GM19467 (cell line): ENCODE measurements around the gene KCNMA1.
A peak's percentile ranks its signal among the peaks of the same experiment; 100 is the strongest.

Experiments used
- ATAC-seq: cut with Tn5 transposase; IDR thresholded peaks from one replicate; pipeline ENCODE4 v1.9.1; 2021; ENCODE audit warnings: mild to moderate bottlenecking, moderate library complexity; ENCODE audit not compliant: unreplicated experiment

Gene KCNMA1

DNA sequence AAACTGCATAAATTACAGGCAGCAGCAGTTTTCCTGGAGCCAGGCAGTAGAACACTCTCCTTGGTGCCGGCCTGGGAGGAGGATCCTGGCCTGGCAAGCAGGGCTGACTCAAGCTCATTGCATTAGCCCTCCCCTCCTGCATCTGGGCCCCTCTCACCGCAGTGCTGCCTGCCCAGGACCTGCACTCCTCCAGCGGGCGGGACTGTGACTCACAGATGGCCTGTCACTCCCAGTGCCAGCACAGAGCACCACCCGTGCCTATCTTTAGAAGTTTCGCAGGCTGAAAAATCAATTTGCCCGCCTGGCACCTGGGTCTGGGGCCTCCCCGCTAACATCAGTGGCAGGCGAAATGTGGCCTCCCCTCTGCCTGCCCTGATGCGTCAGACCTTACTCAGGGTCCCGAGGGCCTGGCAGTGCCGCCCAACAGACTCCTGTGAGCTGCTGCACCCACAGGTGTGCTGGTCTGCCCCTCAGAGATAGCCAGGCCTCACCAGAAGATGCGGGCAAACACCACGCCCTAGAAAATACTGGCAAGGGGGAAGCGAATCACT, 123.8 kb downstream of the KCNMA1 start:
- no peak for ATAC-seq

DNA sequence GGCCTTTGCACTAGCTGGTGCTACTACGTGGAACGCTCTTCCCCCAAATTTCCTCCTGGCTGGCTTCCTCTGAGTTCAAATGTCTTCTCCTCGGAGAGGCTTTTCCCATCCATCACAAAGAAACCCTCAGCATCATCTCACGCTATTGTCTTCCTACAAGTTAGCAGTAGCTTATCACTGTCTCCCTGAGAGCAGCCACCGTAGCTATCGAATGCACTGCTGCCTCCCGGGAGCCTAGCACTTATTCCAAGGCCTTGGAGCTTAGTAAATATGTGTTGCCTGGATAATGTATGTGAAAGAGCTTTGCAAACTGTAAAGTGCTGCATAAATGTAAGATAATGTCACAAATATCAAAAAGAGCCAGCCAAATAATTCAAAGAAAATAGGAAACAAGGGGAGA, 124.4 kb downstream of the KCNMA1 start:
- ATAC-seq = no peak

DNA sequence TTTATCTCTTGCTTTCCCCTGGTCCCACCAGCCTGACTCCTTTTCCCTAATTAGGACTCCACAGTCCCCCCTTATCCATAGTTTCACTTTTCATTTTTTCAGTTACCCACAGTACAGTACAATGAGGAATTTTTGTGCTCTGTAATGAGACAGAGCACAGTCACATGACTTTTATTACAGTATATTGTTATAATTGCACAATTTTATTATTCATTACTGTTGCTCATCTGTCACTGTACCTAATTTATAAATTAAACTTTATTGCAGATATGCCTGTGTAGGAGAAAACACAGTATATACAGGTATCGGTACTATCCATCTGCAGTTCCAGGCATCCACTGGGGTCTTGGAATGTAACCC, 125.4 kb downstream of the KCNMA1 start:
- ATAC-seq = no peak

DNA sequence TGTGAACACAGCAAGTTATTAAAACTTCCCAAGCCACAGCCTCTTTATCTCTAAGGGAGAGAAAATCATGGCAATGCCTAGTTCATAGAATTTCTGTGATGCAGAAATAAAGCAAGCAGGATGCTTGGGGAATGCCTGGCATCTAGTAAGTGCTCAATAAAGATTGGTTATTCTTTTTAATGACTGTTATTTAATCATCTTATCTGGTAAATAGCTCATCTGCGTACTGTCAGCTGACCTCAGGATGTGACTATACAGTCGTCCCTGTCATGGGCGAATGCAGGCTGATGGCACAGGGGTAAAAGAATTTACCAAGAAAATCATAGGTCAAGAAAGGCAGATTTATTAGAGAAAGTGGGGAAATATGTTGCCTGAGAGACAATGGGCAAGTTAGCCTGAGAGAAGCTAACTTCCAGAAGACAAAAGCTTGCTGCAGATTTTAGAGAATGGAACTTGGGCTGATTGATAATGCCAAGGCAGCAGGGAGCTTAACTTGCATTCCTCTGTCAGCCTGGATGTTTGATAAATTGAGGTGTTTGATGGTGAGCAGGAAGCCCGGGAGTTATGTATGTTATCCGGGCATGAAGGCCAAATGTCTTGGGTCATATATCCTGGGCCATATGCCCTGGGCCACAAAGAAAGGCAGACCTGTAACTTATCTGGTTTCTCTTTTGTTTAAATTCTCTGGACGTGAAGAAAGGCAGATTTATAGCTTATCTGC, 126.0 kb downstream of the KCNMA1 start:
- ATAC-seq = no peak

DNA sequence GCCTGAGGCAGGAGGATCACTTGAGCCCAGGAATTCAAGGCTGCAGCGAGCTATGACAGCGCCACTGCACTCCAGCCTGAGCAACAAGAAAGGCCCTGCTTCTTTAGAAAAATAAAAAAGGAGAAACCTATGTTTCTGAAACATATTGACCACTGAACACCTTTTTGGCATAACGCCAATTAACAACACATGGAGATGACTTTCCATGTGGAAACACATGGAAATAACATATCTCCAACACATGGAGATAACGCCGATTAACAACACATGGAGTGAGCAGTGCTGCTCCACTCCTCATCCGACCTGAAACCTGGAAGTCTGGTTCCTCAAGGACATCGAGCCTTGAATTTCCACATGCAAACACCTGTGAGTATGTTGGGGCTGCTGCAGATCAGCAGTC, 126.9 kb downstream of the KCNMA1 start:
- no peak for ATAC-seq

DNA sequence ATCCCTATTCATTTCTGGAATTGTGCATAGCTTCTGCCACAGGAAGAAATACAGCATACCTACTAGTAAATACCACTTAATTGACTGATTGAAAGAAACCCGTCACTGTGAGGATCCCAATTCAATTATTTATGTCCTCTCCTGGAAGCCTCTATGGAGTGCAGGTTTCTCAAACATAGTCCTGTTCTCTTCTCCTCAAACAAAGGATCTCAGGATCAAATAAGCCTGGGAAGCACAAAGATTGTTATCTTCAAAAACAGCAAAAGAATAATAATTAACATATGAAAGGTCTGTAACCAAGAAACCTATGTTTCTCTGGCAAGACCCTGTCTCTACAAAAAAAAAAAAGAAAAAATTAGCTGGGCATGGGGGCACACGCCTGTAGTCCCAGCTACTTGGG, 127.3 kb downstream of the KCNMA1 start:
- no peak for ATAC-seq

DNA sequence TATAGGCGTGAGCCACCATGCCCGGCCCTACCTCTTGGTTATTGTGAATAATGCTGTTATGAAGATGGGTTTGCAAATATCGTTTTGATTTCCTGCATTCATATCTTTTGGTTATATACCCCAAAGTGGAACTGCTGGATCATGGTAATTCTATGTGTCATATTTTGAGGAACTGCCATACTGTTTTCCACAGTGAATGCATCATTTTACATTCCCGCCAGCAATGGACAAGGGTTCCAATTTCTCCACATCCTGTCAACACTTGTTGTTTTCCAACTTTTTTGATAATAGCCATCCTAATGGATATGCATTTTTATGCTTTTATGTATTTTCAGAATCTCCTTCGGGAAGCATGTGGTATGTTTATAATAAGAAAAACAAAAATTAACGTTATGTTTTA, 128.2 kb downstream of the KCNMA1 start:
- ATAC-seq = no peak

DNA sequence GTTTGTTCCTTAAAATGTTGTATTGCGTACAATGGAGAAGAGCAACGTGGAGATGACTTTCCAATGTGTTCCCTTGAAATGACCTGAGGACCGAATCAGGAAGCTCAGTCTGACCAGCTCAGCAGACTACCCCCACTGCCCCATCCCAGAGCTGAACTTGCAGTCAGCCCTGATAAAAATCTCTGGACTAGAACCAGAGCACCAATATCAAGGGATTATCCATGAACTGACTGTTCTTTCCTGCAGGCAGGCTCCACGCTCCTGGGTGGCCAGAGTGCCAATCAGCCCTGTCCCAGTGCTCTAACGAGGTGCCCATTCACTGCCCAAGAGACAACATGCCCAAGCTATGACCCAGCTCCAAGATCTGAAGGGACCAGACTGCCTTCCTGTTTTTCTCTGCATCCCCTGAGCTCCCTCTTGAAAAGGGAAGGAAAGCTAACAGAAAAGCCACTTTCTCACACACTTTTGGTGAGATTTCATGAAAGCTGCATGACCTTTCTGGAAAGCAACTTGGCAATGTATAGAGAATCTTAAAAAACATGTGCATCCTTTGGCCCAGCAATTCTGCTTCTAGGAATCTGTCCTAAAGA, 130.2 kb downstream of the KCNMA1 start:
- no peak for ATAC-seq

DNA sequence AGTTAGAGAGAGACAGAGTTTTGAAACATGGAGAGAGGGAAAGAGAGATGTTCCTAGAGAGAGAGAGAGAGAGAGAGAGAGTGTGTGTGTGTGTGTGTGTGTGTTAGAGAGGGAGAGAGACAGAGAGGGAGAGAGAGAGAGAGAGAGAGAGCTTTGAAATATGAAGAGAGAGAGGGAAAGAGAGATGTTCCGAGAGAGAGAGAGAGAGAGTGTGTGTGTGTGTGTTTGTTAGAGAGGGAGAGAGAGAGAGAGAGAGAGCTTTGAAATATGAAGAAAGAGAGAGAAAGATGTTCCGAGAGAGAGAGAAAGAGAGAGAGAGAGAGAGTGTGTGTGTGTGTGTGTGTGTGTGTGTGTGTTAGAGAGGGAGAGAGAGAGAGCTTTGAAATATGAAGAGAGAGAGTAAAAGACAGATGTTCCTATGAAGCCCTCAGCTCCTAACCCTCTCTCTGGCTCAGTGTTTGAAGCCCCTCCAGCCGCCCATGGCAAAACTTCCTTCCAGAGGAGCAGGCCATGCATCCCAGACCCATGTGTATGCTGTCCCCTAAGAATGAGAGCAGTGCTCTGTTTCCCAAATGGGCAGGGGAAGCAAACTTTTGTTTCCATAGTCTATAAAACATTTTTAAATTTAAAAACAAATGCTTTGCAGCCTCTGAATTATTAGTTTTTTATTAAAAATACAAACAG, 130.9 kb downstream of the KCNMA1 start:
- ATAC-seq = no peak

DNA sequence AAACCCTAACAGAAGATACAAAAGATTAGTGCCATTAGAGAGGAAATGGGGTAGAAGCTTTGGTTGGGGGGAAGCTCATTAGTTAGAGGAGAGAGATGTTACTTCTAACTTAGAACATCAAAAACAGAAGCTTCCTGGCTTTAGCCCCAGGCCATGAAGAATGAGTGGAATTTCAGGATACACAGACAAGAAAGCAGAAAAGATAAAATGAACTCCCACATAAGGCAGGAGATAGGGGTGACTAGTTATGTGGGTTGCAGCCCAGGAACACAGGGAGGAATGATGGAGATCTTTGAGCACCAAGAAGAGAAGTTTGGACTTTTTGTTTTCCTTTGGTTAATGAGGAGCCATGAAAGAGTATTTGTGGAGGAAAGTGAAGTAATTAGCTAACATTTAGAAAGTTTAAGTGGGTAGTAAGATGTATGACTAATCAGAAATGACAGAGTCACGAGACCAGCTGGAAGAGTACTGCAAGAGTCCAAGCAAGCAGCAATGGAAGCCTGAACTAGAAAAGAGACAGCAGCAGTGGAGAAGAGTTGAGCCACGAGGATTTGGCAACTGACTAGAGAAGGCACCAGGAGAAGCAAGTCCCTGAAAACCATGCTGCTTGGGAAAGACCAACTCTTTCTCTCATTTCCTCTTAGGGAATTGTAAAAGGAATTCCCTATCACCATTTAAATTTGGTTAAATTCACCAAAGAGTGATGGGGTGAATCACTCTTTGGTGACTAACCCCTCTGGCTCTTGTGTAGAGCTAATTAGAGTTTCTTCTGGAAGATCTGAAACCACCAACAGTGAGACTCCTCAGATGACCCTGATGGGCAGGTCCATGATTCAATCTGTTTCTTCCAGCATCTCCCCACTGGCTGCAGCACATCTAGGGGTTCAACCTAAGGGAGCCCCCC, 131.9 kb downstream of the KCNMA1 start:
- ATAC-seq = no peak

DNA sequence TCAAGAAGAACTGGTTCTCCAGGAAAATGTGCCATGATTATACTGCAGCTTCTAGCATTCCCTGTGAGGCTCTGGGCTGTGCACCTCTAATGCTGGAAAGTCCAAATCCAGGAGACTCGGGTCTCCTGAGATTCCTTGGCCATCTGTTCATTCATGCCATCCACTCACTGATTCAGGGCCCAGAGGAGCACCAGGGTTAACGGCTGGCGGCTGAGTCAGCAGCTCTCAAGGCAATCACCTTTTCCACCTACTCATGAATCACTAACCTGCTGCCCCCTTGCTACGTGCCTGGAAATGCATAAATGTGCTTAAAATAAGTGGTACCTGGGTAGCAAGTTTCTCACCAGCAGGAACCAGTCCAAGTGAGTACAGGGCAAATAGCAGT, 132.7 kb downstream of the KCNMA1 start:
- ATAC-seq = no peak

DNA sequence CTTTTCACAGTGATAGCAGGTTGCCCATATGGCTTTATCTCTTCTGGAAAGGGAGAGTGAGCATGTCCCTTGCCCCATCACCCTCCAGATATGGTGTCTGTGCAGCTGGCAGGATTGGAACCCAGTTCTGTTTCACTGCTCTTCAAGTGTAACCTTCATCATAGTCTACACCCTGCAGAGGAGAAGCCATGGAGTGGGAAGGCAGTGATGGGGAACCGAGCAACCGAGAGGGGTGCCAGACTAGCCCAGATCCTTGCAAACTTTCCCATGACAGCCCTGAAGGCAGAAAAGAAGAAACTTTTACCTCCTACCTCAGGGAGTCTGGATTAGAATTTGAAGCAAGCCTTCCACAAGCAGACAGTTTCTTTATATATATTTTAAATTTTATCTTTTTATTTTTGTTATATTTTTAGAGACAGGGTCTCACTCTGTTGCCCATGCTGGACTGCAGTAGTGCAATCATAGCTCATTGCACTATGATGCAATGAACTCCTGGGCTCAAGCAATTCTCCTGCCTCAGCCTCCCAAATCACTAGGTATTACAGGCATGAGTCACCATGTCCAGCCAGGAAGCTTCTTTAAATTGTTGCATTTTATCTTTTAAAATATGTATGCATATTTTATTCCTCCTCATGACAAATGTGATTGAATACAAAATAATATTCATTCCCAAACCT, 133.3 kb downstream of the KCNMA1 start:
- no peak for ATAC-seq

DNA sequence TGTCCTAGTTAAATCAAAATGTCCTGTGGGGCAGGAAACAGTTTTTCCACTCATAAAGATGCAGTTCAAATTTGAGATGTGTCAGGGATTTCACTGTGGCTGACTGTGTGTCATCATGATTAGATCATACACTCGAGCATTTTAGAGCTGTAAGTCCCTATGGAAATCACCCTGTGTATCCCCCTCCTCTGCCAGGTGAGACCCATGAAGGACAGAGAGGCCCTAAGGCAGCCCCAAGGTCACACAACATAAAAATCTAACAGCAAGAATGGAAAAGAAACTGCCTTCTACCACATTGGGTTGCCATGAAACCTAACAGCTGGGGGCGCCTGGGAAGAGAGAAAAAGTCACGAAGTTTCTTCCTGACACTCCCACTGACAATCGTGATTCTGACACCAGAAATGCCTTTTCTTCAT, 135.8 kb downstream of the KCNMA1 start:
- ATAC-seq = no peak

DNA sequence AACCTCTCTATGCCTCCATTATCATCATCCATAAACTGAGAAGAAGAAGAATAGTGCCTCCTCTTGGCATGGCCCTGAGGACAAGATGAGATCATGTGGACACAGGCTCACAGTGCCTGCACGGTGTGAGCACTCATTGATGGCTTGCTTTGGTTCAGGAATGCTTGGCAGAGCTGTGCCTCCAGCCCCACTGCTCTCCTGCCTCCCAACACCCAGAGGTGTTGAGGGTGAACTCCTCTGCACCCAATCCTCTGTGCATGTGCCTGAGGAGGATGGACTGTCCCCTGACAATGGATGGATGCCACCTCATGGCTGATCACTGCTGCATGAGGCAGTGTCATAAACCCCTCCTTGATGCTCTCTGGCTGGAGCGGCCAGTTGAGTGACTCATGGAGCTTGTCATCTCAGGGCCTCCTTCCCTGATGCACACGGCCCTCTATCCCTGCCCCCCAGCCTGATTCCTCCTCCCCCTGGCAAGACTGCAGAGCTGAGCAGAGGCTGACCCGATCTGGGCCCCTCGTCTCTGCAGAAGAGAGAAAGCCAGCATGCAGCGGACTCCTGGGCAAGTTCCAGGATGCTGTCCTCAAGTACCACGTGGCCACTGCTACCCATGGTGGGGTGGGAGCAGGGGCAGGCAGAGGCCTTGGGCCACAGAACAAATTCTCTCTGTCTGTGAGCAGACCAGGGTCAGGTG, 136.3 kb downstream of the KCNMA1 start:
- ATAC-seq = no peak

DNA sequence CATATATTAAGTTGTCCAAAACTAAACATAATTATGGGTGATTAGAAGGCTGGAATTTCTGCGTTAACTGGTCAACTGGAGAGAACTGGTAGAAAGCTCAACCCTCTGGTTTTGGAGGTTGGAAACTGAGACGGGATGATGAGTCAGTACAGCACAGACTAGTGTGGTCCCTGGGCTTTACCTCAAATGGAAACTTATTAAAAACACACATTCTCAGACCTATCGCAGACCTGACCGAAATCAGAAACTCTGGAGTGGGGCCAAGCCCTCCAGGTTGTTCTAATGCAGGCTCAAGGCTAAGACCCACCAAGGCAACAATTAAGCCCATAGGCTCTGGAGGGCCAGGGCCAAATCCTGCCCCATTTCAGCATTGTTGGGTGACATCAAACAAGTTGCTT, 136.9 kb downstream of the KCNMA1 start:
- peak; percentile 43 for ATAC-seq

DNA sequence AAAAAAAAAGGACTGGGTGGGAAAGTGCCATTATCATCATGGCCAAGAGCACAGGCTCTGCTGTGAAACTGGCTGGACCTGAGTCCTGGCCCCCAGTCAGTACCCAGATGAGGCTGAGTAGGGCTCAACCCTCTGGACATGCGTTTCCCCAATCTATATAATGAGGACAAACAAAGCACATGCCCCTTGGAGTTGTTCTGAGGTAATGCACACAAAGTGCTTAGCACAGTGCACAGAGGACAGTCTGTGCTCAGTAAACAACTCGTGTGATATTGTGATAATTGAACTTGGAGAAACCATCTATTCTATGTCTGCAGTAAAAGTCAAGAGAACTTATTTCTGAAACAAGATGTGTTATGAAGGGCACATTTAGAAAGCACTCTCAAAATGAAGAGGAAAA, 138.8 kb downstream of the KCNMA1 start:
- no peak for ATAC-seq

DNA sequence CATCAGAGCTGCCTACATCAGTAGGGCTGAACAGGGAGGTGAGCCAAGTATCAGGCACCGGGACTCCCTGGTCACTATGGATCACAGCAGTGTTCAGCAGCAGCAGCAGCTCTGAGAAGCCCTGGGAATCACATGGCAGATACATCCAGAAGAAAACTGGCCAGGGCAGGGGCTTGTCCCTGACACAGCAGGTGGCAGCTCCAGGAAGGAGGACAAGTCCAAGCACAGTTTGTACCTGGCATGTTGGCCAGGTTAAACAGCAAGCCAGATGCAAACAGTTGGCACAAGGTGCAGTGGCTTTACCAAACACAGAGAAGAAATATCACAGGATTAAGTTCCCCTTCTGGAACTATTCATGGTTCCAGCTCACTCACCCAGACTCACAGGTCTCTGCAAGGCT, 139.4 kb downstream of the KCNMA1 start:
- ATAC-seq = no peak

DNA sequence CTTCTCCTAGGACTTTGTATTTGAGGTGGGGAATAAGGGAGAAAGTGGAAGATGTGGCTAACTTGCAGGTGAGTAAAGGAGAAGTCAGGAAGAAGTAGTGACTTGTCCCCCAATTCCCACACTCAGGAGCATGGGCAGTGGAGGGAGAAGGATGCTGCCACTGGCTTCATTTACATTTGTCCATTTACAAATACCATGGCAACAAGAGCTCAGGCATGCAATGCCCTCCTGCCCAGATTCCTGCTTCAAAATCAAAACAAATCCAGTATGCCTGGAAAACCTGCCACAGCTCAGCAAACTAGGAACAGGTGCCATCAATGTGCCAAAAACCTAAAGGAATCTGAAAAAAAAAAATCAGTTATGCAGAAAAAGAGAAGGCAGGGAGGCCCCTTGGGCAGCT, 139.9 kb downstream of the KCNMA1 start:
- no peak for ATAC-seq

DNA sequence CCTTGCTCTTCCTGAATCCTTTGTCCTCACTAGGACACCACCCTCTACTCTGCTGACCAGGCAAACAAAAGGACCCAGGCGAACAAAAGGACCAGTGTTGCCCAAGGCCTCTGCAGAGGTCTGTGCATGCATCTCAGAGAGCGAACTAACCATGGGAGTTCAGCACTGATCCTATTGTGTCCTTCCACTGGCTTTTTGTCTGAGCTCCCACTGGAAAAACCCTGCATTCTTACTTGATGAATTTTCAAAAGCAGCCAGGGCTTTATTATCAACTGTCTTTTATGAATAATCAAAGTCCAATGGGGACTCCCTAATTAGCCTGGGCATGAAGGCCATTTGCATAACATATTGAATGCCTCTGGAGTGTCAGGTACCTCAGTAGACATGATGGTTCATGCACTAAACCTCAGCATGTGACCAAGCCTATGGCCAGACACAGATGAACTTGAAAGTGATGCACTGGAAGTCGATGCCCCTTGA, 140.6 kb downstream of the KCNMA1 start:
- no peak for ATAC-seq
